BLaER1 treated with 17β-estradiol and CSF1 and Interleukin-3, amounts not matched to agents 10 nM and 100 nM (cell line): ENCODE data around the gene KCNIP4.

Experiments used
- H3K27ac ChIP-seq, 11 experiments: shearing (Covaris generic); formaldehyde crosslinking; 2 replicates each; pipeline ENCODE4 v1.8.1; 2022
- H3K27me3 ChIP-seq, 11 experiments: shearing (Covaris generic); formaldehyde crosslinking; 2 replicates each; pipeline ENCODE4 v1.8.1; 2022
- H3K36me3 ChIP-seq, 11 experiments: shearing (Covaris generic); formaldehyde crosslinking; 2 replicates each; pipeline ENCODE4 v1.8.1; 2022
- H3K4me1 ChIP-seq, 10 experiments: shearing (Covaris generic); formaldehyde crosslinking; 2 replicates each; pipeline ENCODE4 v1.8.1; 2022
- H3K4me2 ChIP-seq, 11 experiments: shearing (Covaris generic); formaldehyde crosslinking; 2 replicates each; pipeline ENCODE4 v1.8.1; 2022
- H3K4me3 ChIP-seq, 10 experiments: shearing (Covaris generic); formaldehyde crosslinking; 2 replicates each; pipeline ENCODE4 v1.8.1; 2022
- H3K9ac ChIP-seq, 11 experiments: shearing (Covaris generic); formaldehyde crosslinking; 2 replicates each; pipeline ENCODE4 v1.8.1; 2022
- H3K9me3 ChIP-seq, 11 experiments: shearing (Covaris generic); formaldehyde crosslinking; replicated peaks in 1 of 11; 2 replicates each; pipeline ENCODE4 v1.8.1; 2022
- H4K20me1 ChIP-seq, 11 experiments: shearing (Covaris generic); formaldehyde crosslinking; 2 replicates each; pipeline ENCODE4 v1.8.1; 2022
- Cebpa-rat ChIP-seq, 11 experiments: shearing (Covaris generic); IDR thresholded peaks; 2 replicates each; pipeline ENCODE4 v1.8.1; 2022

Gene KCNIP4

DNA sequence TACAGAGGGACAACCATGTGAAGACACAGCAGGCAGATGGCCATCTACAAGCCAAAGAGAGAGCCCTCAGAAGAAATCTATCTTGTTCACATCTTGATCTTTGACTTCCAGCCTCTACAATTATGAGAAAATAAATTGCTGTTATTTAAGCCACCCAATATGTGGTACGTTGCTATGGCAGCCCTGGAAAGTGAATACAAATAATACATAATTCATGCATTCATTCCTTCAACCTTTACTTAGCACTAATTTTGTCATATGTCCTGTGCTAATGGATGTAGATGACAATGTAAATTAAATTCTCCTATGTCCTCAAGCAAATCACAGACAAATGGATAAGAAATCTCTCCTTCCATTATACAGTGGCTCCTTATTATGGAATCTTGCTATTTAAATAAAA is 886.7 kb downstream of the KCNIP4 start:
- no peak overlapping the region for H3K4me2 ChIP-seq
- H3K36me3 ChIP-seq: no peaks in the 10 kb centered on the region
- no peak overlapping the region for H3K27ac ChIP-seq
- H3K9me3 ChIP-seq: peaks cover 0 to 11% (median 8%) of the 10 kb centered on the region in 11 experiments; a peak in 7 of 22 replicates
- no peaks in the 10 kb centered on the region for H4K20me1 ChIP-seq
- no peaks in the 10 kb centered on the region for H3K27me3 ChIP-seq
- no peak for TF ChIP-seq Cebpa-rat (IDR thresholded peaks at IDR 0.05)
- H3K9ac ChIP-seq: no peak overlapping the region
- no peaks in the 10 kb centered on the region for H3K4me1 ChIP-seq
- H3K4me3 ChIP-seq: no peak overlapping the region

DNA sequence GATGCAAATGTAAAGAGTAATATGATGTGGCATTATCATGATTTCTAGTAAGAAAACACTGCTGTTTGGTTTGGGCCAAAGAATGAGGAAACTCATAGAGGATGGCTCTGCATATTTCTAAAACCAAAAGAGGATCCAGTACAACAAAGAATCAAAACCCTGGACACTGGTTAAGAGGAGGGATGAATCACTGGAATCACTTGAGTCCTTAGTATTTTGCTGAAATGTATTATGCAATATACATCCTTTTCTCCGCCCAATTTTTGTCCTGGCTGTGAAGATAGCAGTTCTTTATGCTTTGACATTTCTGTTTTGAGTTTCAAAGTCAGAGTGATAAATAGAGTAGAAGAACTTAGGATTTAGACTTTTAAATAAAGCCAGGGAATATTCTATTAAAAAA is 902.4 kb downstream of the KCNIP4 start:
- Histone ChIP-seq H3K4me1 (peaks cover 0 to 17% (median 0%) of the 10 kb centered on the region in 10 experiments; a peak in 4 of 20 replicates), H3K27ac (no peak overlapping the region), H3K36me3 (no peaks in the 10 kb centered on the region), H3K9ac (no peak overlapping the region), H3K4me2 (peak overlapping the region in 3 of 11 experiments; percentile 1 to 67 (median 63); a peak in 3 of 22 replicates), H4K20me1 (no peaks in the 10 kb centered on the region), H3K27me3 (no peaks in the 10 kb centered on the region), H3K9me3 (no peaks in the 10 kb centered on the region), H3K4me3 (no peak overlapping the region)
- no peak for TF ChIP-seq Cebpa-rat (IDR thresholded peaks at IDR 0.05)

DNA sequence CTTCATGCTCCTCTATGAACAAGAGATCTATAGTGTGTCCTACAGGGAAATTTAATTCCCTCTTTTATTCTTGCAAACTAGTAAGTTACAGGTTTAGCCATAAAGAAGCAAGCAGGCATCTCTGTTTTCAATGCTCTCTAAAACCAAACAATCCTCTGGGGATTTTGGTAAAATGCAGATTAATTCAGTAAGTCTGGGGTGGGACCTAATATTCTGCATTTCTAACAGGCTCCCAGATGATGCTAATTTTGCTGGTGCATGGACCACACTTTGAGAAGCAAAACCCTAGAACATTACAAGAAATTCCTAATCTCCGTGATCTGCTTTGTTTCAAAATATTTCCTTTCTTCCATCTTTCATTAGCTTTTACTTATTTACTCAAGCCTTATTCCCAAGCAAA is 903.5 kb downstream of the KCNIP4 start:
- H3K4me1 ChIP-seq: peaks cover 0 to 17% (median 0%) of the 10 kb centered on the region in 10 experiments; a peak in 4 of 20 replicates
- H3K9ac ChIP-seq: no peak overlapping the region
- H3K4me3 ChIP-seq: no peak overlapping the region
- no peaks in the 10 kb centered on the region for H4K20me1 ChIP-seq
- no peaks in the 10 kb centered on the region for H3K27me3 ChIP-seq
- no peak for TF ChIP-seq Cebpa-rat (IDR thresholded peaks at IDR 0.05)
- H3K27ac ChIP-seq: no peak overlapping the region
- no peak overlapping the region for H3K4me2 ChIP-seq
- no peaks in the 10 kb centered on the region for H3K9me3 ChIP-seq
- no peaks in the 10 kb centered on the region for H3K36me3 ChIP-seq

DNA sequence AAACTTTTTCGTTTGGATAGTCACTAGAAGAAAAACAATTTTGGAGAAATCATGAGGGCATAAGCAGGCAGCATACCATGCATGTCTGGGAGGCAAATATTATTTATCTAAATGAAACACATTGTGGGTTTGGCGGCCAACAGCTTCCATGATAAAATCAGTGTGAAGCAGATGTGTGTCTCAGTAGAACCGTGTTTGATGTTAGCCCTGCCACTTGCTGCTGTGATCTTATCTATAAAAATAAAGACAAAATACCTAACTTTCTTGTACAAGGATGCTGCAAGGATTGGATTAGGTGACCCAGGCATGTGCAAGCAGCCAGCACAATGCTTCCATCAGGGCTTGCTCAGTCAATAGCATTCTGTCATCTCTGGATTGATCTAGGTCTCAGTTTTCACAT is 906.9 kb downstream of the KCNIP4 start:
- H3K9me3 ChIP-seq: no peaks in the 10 kb centered on the region
- no peak overlapping the region for H3K4me3 ChIP-seq
- H3K4me1 ChIP-seq: peaks cover 0 to 12% (median 0%) of the 10 kb centered on the region in 10 experiments; a peak in 4 of 20 replicates
- H3K27me3 ChIP-seq: no peaks in the 10 kb centered on the region
- H3K36me3 ChIP-seq: no peaks in the 10 kb centered on the region
- TF ChIP-seq Cebpa-rat (IDR thresholded peaks at IDR 0.05): no peak
- H3K4me2 ChIP-seq: no peak overlapping the region
- no peak overlapping the region for H3K9ac ChIP-seq
- no peak overlapping the region for H3K27ac ChIP-seq
- no peaks in the 10 kb centered on the region for H4K20me1 ChIP-seq

DNA sequence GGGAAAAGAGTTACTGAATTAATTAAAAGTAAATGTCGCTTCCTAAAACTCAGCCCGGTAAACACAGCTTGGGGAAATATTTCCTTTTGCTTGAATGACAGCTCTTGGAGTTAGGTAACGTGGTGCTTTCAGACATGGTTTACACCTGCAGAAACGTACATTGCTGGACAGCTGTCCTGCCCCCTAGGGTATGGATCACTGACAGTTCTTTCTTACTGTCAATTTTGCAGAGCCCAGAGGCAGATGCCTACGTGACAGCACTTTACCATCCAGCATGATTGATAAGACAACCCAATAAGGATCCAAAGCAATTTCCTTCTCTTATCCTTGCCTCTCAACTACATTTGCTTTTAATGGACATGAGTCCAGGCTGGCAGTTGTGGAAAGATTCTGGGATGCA is 913.8 kb downstream of the KCNIP4 start:
- Histone ChIP-seq H3K27ac (no peak overlapping the region), H3K27me3 (no peaks in the 10 kb centered on the region), H3K9ac (no peak overlapping the region), H3K9me3 (no peaks in the 10 kb centered on the region), H4K20me1 (no peaks in the 10 kb centered on the region), H3K4me2 (no peak overlapping the region), H3K4me1 (no peaks in the 10 kb centered on the region), H3K4me3 (no peak overlapping the region), H3K36me3 (no peaks in the 10 kb centered on the region)
- no peak for TF ChIP-seq Cebpa-rat (IDR thresholded peaks at IDR 0.05)

DNA sequence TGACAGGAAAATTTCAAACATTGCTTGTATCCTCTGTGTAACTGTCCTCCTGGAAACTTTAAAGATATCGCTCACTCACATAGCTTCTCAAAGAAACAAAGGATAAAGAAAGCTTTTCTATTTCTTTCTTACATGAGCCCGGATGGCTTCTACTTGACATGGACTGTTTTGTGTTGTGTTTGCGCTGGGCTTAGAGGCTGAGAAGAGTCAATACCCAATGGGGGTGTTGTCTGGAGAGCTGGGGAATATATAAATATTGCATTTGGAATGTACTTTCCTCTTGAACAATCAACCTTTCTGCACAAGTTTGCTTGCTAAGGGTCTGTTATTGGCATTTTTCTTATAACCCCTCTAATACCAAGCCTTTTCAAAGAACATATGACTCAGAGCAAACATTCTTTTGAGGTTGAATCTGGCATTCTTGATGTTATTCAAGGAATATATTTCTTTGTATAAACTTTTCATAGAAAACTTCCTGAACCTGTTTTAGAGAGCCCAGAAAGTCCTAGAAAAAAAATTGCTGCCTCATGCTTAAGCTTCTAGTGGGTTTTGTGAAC is 916.4 kb downstream of the KCNIP4 start:
- no peak overlapping the region for H3K27ac ChIP-seq
- no peaks in the 10 kb centered on the region for H3K36me3 ChIP-seq
- TF ChIP-seq Cebpa-rat (IDR thresholded peaks at IDR 0.05): no peak
- no peaks in the 10 kb centered on the region for H3K9me3 ChIP-seq
- no peaks in the 10 kb centered on the region for H3K27me3 ChIP-seq
- H3K4me1 ChIP-seq: no peaks in the 10 kb centered on the region
- no peak overlapping the region for H3K4me2 ChIP-seq
- H4K20me1 ChIP-seq: no peaks in the 10 kb centered on the region
- no peak overlapping the region for H3K9ac ChIP-seq
- no peak overlapping the region for H3K4me3 ChIP-seq

DNA sequence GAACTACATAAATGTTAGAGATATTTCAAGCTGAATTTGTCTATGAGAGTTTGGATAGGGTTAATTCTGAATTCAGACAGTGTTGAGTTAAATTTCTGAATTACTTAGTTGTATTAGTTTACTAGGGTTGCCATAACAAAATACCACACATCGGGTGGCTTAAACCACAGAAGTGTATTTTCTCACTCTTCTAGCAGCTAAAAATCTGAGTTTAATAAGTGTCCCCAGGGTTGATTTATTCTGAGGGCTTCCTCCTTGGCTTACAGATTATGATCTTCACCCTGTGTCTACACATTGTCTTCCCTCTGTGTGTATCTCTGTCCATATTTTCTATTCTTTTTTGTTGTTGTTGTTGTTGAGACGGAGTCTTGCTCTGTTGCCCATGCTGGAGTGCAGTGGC is 929.8 kb downstream of the KCNIP4 start:
- Histone ChIP-seq H3K4me1 (no peaks in the 10 kb centered on the region), H4K20me1 (no peaks in the 10 kb centered on the region), H3K9ac (no peak overlapping the region), H3K27ac (no peak overlapping the region), H3K4me3 (no peak overlapping the region), H3K36me3 (no peaks in the 10 kb centered on the region), H3K4me2 (no peak overlapping the region), H3K27me3 (no peaks in the 10 kb centered on the region), H3K9me3 (no peaks in the 10 kb centered on the region)
- no peak for TF ChIP-seq Cebpa-rat (IDR thresholded peaks at IDR 0.05)

DNA sequence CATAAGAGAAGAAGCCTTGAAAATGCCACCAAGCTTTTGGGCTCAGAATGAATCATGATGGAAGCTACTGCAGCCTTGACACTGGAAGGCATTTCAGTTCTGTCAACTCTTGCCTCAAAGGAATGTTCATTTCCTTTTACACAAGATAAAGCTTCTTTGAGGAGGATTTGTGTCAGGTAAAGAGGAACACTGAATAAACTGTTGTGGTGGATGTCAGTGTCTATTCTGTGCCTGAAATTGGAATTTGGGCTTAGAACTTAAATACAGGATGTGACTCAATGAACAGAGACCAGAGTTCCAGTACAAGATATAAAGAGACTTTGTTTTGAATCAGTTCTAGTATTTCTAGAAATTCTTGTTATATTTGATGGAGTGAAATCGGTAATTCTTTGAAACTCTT is 935.1 kb downstream of the KCNIP4 start:
- Histone ChIP-seq H3K27ac (no peak overlapping the region), H3K36me3 (no peaks in the 10 kb centered on the region), H3K9ac (no peak overlapping the region), H3K4me2 (no peak overlapping the region), H3K4me3 (no peak overlapping the region), H3K9me3 (no peaks in the 10 kb centered on the region), H3K27me3 (no peaks in the 10 kb centered on the region), H4K20me1 (no peaks in the 10 kb centered on the region), H3K4me1 (peaks cover 0 to 9% (median 0%) of the 10 kb centered on the region in 10 experiments; a peak in 1 of 20 replicates)
- TF ChIP-seq Cebpa-rat (IDR thresholded peaks at IDR 0.05): no peak

DNA sequence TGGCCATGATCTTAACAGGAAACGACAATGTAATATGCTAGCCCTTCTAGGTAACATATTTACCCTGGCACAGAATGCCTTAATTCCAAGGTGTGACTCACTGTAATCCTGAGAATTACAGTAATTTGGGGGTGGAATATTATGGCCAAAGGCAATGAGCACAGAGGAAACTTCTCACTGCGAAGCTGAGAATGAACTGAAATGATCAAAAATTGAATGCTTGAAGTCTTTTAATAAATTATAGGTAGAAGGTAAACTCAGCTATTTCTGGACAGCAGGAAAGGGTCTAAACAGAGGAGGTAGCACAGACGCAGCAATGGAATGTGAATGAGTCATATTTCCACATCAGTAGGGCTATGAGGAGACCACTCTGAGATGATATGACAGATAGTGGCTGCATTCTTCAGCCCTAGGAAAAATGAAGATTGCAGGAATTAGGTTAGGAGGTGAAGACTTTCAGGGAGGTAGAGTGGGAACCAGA is 935.7 kb downstream of the KCNIP4 start:
- Histone ChIP-seq H3K9ac (no peak overlapping the region), H3K36me3 (no peaks in the 10 kb centered on the region), H3K4me3 (no peak overlapping the region), H3K27me3 (no peaks in the 10 kb centered on the region), H3K9me3 (no peaks in the 10 kb centered on the region), H4K20me1 (no peaks in the 10 kb centered on the region), H3K4me1 (peaks cover 0 to 9% (median 0%) of the 10 kb centered on the region in 10 experiments; a peak in 1 of 20 replicates), H3K4me2 (no peak overlapping the region), H3K27ac (no peak overlapping the region)
- TF ChIP-seq Cebpa-rat (IDR thresholded peaks at IDR 0.05): no peak

DNA sequence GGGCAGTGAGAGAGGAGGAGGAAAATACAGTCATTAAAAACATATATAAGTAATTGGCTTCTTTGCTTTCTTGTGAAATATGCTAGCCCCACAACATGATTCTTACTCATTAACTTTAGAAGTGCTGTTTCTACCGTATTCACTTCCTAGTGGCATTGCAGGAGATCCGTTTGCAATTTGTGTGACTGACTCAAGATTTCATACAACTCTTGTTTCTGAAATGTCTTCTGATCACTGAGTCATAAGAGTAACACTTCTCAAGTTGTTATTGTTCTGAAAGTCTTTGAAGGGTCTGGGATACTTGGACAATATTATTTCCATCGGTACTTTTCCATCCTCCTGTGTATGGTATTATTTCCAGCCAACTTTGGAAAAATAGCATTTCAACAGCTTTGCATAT is 937.5 kb downstream of the KCNIP4 start:
- H3K4me3 ChIP-seq: no peak overlapping the region

More for the DNA sequence above, 937.5 kb downstream of the KCNIP4 start:
- Histone ChIP-seq H3K27me3 (no peaks in the 10 kb centered on the region), H4K20me1 (no peaks in the 10 kb centered on the region), H3K36me3 (no peaks in the 10 kb centered on the region), H3K4me2 (no peak overlapping the region), H3K27ac (no peak overlapping the region; a peak in 1 of 22 replicates), H3K9me3 (no peaks in the 10 kb centered on the region), H3K4me1 (peaks cover 0 to 9% (median 0%) of the 10 kb centered on the region in 10 experiments; a peak in 1 of 20 replicates), H3K9ac (no peak overlapping the region)
- TF ChIP-seq Cebpa-rat (IDR thresholded peaks at IDR 0.05): no peak
